Measurements from ENCODE around the gene NRIP1.

The NRIP1 gene

GRCh38 chr21:14913638-14914037, 151.2 kb downstream of the NRIP1 start:
- no peaks in the 10 kb centered on the region for H3K36me3 ChIP-seq (replicated peaks)
- TF ChIP-seq CTCF (IDR thresholded peaks at IDR 0.05; ENCODE audit: low read depth, low read length, missing control alignments): no peak
- no peak for DNase-seq
- no peak overlapping the region for H3K4me3 ChIP-seq (ENCODE audit: low read depth, low read length)
- H3K27me3 ChIP-seq (replicated peaks): no peaks in the 10 kb centered on the region
- in situ Hi-C loops (cut with HindIII; ENCODE audit: low pct_ligation_motif_present, low sequenced_read_pairs): no loop called here
- no peak overlapping the region for H3K27ac ChIP-seq

- H3K27me3 ChIP-seq (replicated peaks): no peaks in the 10 kb centered on the region
- in situ Hi-C loops (cut with HindIII; ENCODE audit: low pct_ligation_motif_present, low sequenced_read_pairs): no loop called here
- TF ChIP-seq CTCF (IDR thresholded peaks at IDR 0.05; ENCODE audit: low read depth, low read length, missing control alignments): no peak
Observed at GRCh38 chr21:14911351-14911750, 153.4 kb downstream of the NRIP1 start.

More at GRCh38 chr21:14911351-14911750, 153.4 kb downstream of the NRIP1 start:
- no peak for DNase-seq
- Histone ChIP-seq H3K4me3 (ENCODE audit: low read depth, low read length) (no peak overlapping the region), H3K36me3 (replicated peaks) (no peaks in the 10 kb centered on the region), H3K27ac (no peak overlapping the region)

Data from brain microvascular endothelial cell (primary cell).